ENCODE measurements around the gene CDC42SE1.

CDC42SE1 gene

GRCh38 chr1:151009674-151010345 is 49.6 kb downstream of the CDC42SE1 start:
- no peak for TF ChIP-seq Cebpa-rat (IDR thresholded peaks at IDR 0.05)
- Histone ChIP-seq H3K9me3 (replicated peaks in 1 of 11) (no peaks in the 10 kb centered on the region), H3K9ac (peak overlapping the region in 9 of 11 experiments; percentile 82 to 87 (median 85); a peak in 12 of 22 replicates), H3K4me2 (peak overlapping the region; percentile 83 to 97 (median 94)), H3K4me1 (peaks cover 83 to 93% (median 88%) of the 10 kb centered on the region in 10 experiments), H4K20me1 (peaks cover 0 to 7% (median 0%) of the 10 kb centered on the region in 11 experiments; a peak in 2 of 22 replicates), H3K27me3 (no peaks in the 10 kb centered on the region), H3K27ac (peak overlapping the region in 1 of 11 experiments; percentile 78; a peak in 1 of 22 replicates), H3K4me3 (peak overlapping the region in 9 of 10 experiments; percentile 69 to 83 (median 77); a peak in 15 of 20 replicates), H3K36me3 (peaks cover 0 to 8% (median 0%) of the 10 kb centered on the region in 11 experiments; a peak in 4 of 22 replicates)

- peak overlapping the region; percentile 73 to 87 (median 83) for H3K9ac ChIP-seq
- TF ChIP-seq Cebpa-rat (IDR thresholded peaks at IDR 0.05) = no peak
- no peaks in the 10 kb centered on the region for H3K27me3 ChIP-seq
- H4K20me1 ChIP-seq = peaks cover 0 to 7% (median 0%) of the 10 kb centered on the region in 11 experiments; a peak in 2 of 22 replicates
- no peaks in the 10 kb centered on the region for H3K9me3 ChIP-seq (replicated peaks in 1 of 11)
- peaks cover 0 to 8% (median 0%) of the 10 kb centered on the region in 11 experiments; a peak in 2 of 22 replicates for H3K36me3 ChIP-seq
- H3K27ac ChIP-seq = peak overlapping the region; percentile 68 to 90 (median 78); a peak in 19 of 22 replicates
- peak overlapping the region; percentile 68 to 83 (median 77) for H3K4me3 ChIP-seq
- peaks cover 83 to 93% (median 90%) of the 10 kb centered on the region in 10 experiments for H3K4me1 ChIP-seq
- peak overlapping the region; percentile 83 to 97 (median 94) for H3K4me2 ChIP-seq
Measured at GRCh38 chr1:151009206-151009587, 50.2 kb downstream of the CDC42SE1 start.

GRCh38 chr1:151008244-151009205 is 50.9 kb downstream of the CDC42SE1 start, which contains the start of gene PRUNE1:
TSS of gene PRUNE1 (plus strand) at chr1:151008449. CDS start at chr1:151008633, 184 bp downstream.
- Histone ChIP-seq H3K36me3 (peaks cover 0 to 8% (median 0%) of the 10 kb centered on the region in 11 experiments; a peak in 2 of 22 replicates), H3K4me1 (peaks cover 83 to 93% (median 90%) of the 10 kb centered on the region in 10 experiments), H3K4me3 (peak within 1 kb of the TSS; percentile 68 to 83 (median 77)), H3K27me3 (no peaks in the 10 kb centered on the region), H3K4me2 (peak within 1 kb of the TSS; percentile 83 to 97 (median 94)), H3K9ac (peak within 1 kb of the TSS; percentile 73 to 87 (median 83)), H3K9me3 (replicated peaks in 1 of 11) (no peaks in the 10 kb centered on the region), H4K20me1 (peaks cover 0 to 7% (median 0%) of the 10 kb centered on the region in 11 experiments; a peak in 1 of 22 replicates), H3K27ac (peak within 1 kb of the TSS; percentile 68 to 90 (median 80))
- TF ChIP-seq Cebpa-rat (IDR thresholded peaks at IDR 0.05) = no peak

DNA sequence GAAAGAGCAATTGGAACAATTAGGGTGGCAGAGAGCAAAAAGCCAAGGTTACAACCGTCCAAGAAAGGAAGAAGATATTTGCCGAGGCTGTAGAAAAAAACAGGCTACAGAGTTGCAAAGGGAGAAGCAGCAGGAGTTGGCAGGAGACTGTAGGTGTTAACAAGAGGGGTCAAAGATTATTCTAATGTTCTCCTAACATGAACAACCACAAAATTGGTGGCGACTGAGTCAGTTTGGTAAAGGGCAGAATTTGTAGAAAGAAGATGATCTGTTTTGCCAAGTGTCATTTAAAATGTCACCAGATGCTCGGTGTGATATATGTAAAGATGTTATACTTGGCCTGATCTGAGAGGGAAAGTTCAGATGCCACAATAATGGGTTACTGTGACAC is 51.6 kb downstream of the CDC42SE1 start:
- H3K9ac ChIP-seq = peak overlapping the region; percentile 7 to 87 (median 82); a peak in 16 of 22 replicates
- H3K4me2 ChIP-seq = peak overlapping the region; percentile 83 to 97 (median 93)
- H3K27me3 ChIP-seq = no peaks in the 10 kb centered on the region
- H3K4me1 ChIP-seq = peaks cover 83 to 93% (median 90%) of the 10 kb centered on the region in 10 experiments
- H3K27ac ChIP-seq = peak overlapping the region in 10 of 11 experiments; percentile 68 to 90 (median 81); a peak in 19 of 22 replicates
- peaks cover 0 to 8% (median 0%) of the 10 kb centered on the region in 11 experiments; a peak in 2 of 22 replicates for H3K36me3 ChIP-seq
- H4K20me1 ChIP-seq = peaks cover 0 to 2% (median 0%) of the 10 kb centered on the region in 11 experiments; a peak in 1 of 22 replicates
- no peak for TF ChIP-seq Cebpa-rat (IDR thresholded peaks at IDR 0.05)
- peak overlapping the region; percentile 68 to 83 (median 77); a peak in 18 of 20 replicates for H3K4me3 ChIP-seq
- no peaks in the 10 kb centered on the region for H3K9me3 ChIP-seq (replicated peaks in 1 of 11)

DNA sequence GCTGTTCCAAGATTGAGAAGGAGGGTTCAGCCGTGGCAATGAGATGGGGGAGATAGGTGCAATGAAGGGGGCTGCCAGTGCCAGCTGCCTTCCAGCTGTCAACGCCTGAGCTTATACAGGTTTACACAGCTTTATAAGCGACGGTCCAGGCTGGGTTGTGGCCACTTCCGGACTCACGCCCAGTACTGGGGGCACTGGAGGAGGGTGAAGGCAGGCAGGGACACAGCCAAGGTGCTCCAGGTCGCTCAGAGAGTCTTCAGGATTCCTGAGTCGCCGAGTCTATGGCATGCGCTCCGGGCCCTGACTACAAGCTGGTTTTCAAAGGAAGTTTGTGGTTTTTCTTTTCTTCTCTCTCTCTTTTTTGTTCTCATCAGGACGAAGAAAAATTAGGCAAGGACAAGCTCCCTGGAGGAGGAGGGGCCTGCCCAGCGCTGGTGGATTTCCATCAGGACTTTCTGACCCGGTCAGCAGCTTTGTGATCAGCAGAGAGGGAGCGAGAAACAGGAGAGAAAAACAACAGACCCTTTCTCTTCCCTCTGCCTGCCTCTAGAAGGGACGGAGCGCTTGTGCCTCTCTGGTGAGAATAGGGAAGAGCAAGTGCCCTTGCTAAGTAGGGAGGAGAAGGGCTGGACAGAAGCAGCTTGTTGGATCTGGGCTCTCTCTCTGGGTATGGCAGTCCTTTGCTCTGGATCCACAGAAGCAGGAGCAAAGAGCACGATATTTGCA is 52.9 kb downstream of the CDC42SE1 start, which contains the start of gene MINDY1:
Gene MINDY1 (minus strand): TSS at position 576 of the 726 bp plus-strand sequence. CDS start 4,285 bp downstream, outside the sequence.
- Histone ChIP-seq H3K9ac (peak within 1 kb of the TSS; percentile 75 to 87 (median 82)), H3K27ac (peak within 1 kb of the TSS; percentile 68 to 90 (median 83)), H3K4me1 (peaks cover 83 to 93% (median 89%) of the 10 kb centered on the region in 10 experiments), H3K4me2 (peak within 1 kb of the TSS; percentile 83 to 97 (median 93)), H3K36me3 (peaks cover 0 to 20% (median 6%) of the 10 kb centered on the region in 11 experiments; a peak in 10 of 22 replicates), H3K27me3 (no peaks in the 10 kb centered on the region), H3K9me3 (replicated peaks in 1 of 11) (no peaks in the 10 kb centered on the region), H4K20me1 (peaks cover 0 to 9% (median 0%) of the 10 kb centered on the region in 11 experiments; a peak in 2 of 22 replicates), H3K4me3 (peak within 1 kb of the TSS; percentile 64 to 83 (median 72))
- no peak for TF ChIP-seq Cebpa-rat (IDR thresholded peaks at IDR 0.05)

- peak overlapping the region; percentile 63 to 90 (median 82); a peak in 21 of 22 replicates for H3K27ac ChIP-seq
- no peaks in the 10 kb centered on the region for H3K9me3 ChIP-seq (replicated peaks in 1 of 11)
- peaks cover 0 to 10% (median 0%) of the 10 kb centered on the region in 11 experiments; a peak in 2 of 22 replicates for H4K20me1 ChIP-seq
- peak overlapping the region; percentile 63 to 76 (median 68) for H3K4me3 ChIP-seq
- H3K9ac ChIP-seq = peak overlapping the region; percentile 75 to 87 (median 82)
- H3K27me3 ChIP-seq = no peaks in the 10 kb centered on the region
- peaks cover 0 to 27% (median 12%) of the 10 kb centered on the region in 11 experiments; a peak in 12 of 22 replicates for H3K36me3 ChIP-seq
- H3K4me2 ChIP-seq = peak overlapping the region; percentile 83 to 97 (median 93)
- H3K4me1 ChIP-seq = peaks cover 78 to 93% (median 87%) of the 10 kb centered on the region in 10 experiments
- TF ChIP-seq Cebpa-rat (IDR thresholded peaks at IDR 0.05) = no peak
Measured at GRCh38 chr1:151005729-151006319, 53.6 kb downstream of the CDC42SE1 start.

GRCh38 chr1:151003180-151003579 is 56.2 kb downstream of the CDC42SE1 start:
- H3K27ac ChIP-seq = peak overlapping the region in 10 of 11 experiments; percentile 33 to 85 (median 70); a peak in 19 of 22 replicates
- peaks cover 9 to 45% (median 25%) of the 10 kb centered on the region in 11 experiments for H3K36me3 ChIP-seq
- peak overlapping the region; percentile 25 to 84 (median 63); a peak in 19 of 22 replicates for H3K9ac ChIP-seq

More at GRCh38 chr1:151003180-151003579, 56.2 kb downstream of the CDC42SE1 start:
- H3K9me3 ChIP-seq (replicated peaks in 1 of 11) = no peaks in the 10 kb centered on the region
- H3K4me2 ChIP-seq = peak overlapping the region; percentile 83 to 97 (median 93)
- peak in 1 of 11 experiments; percentile 29; a peak in 1 of 22 replicates for TF ChIP-seq Cebpa-rat (IDR thresholded peaks at IDR 0.05)
- H3K4me1 ChIP-seq = peaks cover 70 to 92% (median 87%) of the 10 kb centered on the region in 10 experiments
- H3K27me3 ChIP-seq = no peaks in the 10 kb centered on the region
- H3K4me3 ChIP-seq = peak overlapping the region in 9 of 10 experiments; percentile 5 to 76 (median 50); a peak in 15 of 20 replicates
- H4K20me1 ChIP-seq = peaks cover 0 to 10% (median 0%) of the 10 kb centered on the region in 11 experiments; a peak in 2 of 22 replicates
